Stimulated activated CD4-positive, alpha-beta T cell treated with anti-CD3 and anti-CD28 coated beads, TNF-alpha, amount 100 ng/mL, for 24 hours (primary cell): ENCODE data around the gene TMEM52.

Source experiments
- DNase-seq, 3 experiments: peaks; one replicate each; pipeline ENCODE4 v3.0.0-alpha.2; 2020; ENCODE audit warnings: low read depth in 3 of 3

Gene TMEM52

DNA sequence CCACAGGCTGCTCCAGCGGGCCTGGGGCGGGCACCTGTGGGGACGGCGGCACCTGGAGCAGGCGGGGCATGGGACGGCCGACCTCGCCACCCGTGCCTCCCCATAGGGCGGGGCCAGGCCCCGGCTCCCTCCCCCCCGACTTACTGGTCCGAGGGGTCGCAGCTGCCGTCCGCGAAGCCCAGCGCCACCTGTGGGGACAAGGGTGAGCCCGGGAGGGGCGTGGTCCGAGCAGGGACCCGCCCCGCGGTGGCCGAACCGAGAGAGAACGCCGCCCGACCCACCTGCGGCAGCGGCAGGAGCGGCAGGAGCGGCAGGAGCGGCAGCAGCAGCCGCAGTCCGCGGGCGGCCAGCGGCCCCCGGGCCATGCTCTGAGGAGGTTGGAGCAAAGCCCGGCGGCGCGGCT is at the start of gene TMEM52:
Gene TMEM52, minus strand, starts transcription at position 379 of the 403 bp plus-strand sequence. Its CDS starts 14 bp downstream, at position 365.
- no peak for DNase-seq

DNA sequence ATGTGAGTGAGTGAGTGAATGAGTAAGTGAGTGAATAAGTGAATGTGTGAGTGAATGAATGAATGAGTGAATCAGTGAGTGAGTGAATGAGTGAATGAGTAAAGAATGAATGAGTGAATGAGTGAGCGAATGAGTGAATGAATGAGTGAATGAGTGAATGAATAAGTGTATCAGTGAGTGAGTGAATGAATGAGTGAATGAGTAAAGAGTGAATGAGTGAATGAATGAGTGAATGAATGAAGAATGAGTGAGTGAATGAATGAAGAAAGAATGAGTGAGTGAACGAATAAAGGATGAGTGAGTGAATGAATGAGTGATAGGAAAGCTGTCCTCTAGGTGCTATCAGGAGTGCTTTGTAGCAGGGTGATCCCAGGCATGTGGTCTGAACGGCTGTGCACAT is 48.8 kb upstream of the TMEM52 start:
- no peak for DNase-seq

GRCh38 chr1:1967151-1967550 is 48.1 kb upstream of the TMEM52 start:
- DNase-seq, result no peak

DNA sequence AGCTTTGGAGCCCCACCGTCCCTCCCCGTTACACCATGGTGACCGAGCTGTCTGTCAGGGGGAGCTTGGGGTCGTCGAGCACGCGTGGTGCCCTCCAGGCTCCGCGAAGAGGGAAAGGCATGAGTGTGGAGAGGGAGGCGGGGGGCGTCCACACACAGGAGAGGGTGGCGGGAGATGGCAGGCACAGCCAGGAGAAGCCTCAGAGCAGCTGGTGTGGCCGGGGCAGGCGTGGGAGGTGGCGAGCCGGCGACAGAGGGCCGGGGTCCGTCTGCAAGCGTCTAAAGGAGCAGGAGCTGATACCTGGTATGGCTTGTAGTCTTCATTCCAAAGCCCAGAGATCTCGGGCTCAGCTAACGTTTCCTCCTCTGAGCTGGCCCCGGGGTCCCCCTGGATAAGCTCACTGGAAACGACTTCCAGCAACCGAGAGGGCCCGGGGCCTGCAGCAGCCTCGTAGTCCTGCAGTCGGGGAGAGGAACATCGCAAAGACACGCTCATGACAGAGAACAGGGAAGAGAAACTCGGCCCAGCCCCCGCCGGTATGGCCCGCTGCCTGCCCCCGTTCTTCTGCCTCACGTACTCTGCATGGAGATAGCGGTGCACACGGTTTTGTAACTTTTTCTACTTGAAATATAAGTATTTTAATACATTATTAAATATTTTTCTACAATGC is 47.1 kb upstream of the TMEM52 start:
- no peak for DNase-seq

GRCh38 chr1:1965546-1965945 is 46.5 kb upstream of the TMEM52 start:
- DNase-seq, result no peak

GRCh38 chr1:1964811-1965210 is 45.7 kb upstream of the TMEM52 start:
- DNase-seq, result no peak

DNA sequence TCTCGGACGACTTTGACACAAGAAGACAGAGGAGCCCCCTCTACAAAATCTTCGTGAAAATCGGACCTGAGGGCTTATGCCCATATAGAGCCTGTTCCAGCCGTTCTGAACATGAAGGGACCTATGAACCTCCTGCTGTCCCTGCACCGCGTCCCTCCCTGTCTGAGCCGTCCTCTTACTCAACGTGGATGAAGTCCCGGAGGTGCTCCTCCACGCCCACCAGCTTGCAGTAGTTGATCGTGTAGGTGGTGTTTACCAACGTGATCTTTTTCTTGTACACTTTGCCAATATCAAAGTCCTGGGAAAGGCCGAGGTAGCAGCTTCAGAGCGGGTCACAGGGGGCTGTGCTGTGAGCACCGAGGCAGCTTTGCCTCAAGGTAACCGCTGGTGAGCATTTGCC is 44.5 kb upstream of the TMEM52 start:
- DNase-seq, result no peak

GRCh38 chr1:1962752-1963151 is 43.7 kb upstream of the TMEM52 start:
- DNase-seq, result no peak

GRCh38 chr1:1960480-1961196 is 41.6 kb upstream of the TMEM52 start:
- no peak for DNase-seq

DNA sequence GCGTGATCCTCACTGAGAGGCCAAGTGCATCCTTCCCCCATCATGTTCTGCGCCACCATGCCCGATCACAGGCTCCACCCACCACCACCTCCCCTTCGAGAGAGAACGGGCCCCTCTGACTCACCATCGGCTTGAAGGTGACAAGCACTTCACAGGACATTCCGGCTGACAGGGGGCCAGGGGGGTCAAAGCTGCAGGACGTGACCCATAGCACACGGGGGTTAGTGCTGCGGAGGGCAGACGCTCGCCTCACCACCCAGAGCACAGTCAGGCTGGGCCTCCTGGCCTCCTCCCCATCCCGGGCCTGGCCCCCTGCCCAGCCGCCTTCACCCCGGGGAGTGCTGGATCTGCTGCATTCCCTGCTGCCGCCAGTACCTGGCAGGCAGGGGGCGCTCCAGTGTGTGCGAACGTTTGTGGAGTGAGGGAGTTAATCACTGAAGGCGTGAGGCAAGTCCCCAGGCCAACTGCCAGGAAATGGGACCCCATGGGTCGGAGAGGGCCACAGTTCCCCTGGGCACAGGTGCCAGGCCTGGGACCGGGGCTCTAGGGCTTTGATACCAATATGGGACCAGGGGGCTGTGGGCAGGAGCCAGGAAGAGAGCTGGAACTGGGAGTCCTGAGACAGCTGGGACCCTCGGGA is 40.9 kb upstream of the TMEM52 start:
- DNase-seq, result peak; percentile 38 to 84 (median 45)

DNA sequence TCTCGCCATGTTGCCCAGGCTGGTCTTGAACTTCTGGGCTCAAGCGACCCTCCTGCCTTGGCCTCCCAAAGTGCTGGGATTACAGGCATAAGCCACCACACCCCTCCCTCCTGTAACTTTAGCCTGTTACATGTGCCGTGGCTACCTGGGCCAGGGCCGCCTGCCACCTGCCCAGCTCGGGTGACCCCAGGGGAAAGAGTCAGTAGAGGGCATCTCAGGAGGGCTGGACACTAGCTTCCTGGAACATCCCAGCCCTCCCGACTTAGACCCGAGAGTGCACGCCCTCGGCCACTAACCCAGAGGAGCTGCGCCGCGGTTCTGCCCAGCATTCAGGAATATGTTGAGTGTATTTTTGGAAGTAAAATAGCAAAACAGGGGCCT is 40.4 kb upstream of the TMEM52 start:
- no peak for DNase-seq

DNA sequence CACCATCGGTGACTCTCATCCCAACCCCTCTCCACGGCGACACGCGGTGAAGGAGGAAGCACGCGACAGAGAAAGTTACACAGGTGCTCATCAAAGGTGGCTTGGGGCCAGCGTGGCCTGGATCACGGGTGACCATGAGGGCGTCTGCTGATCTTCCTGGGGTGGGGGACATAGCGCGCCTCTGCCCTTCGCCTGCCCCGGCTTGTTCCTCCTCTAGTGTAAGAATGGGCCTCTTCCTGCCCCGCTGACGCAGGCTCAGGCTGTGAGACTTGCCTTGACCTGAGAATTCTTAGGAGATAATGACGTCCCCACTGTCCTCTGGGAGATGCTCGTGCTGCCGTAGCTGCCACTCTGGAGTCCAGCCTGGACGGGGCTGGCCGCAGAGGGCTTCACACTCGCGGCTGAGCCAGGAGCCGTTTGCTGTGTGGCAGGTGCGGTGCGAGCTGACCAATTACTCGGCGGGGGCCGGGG is 39.0 kb upstream of the TMEM52 start:
- no peak for DNase-seq

- no peak for DNase-seq
Measured at GRCh38 chr1:1957533-1957961, 38.5 kb upstream of the TMEM52 start.

GRCh38 chr1:1956586-1957532 is 37.8 kb upstream of the TMEM52 start:
- no peak for DNase-seq

- no peak for DNase-seq
Measured at GRCh38 chr1:1956101-1956500, 37.0 kb upstream of the TMEM52 start.

DNA sequence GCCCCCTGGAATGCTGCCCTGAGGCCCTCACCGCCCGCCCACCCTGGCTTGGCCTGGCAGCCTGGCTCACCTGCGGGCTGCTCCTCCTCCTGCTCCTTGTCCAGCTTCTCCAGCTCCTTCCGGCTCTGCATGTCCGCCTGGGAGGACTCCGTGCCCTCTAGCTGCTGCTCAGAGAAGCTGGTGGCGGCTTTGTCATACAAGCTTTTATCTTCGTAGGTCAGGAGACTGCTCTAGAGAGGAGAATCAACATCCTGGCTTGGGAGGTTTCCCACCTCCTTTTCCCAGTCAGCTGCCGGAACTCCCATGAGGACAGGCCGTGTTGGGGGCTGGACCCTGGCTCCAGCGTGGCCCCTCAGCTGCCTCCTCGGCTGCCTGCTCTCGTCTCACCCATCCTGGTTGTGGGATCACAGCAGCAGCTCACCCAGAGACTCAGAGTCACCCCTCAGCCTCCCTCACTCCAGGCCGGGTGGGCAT is 36.6 kb upstream of the TMEM52 start:
- no peak for DNase-seq

GRCh38 chr1:1954831-1955441 is 35.9 kb upstream of the TMEM52 start:
- peak in 1 of 3 experiments; percentile 44 for DNase-seq

DNA sequence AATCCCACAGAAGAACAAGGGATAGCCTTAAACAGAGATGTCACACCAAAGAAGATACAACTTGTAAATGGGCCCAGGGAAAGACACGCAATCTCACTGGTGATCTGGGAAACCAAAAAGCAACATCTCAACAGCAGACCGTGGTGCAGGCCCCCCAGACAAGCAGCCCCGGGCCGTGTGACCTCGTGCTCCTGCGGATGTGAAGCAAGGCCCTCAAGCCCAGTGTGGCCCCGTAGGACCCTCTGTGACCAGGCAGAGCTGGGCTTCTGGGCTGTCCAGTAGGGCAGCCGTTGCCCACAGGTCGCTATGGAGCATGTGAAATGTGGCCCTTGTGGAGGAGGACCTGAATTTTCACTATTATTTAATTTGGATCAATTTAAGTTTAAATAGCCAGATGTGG is 34.9 kb upstream of the TMEM52 start:
- DNase-seq, result no peak

DNA sequence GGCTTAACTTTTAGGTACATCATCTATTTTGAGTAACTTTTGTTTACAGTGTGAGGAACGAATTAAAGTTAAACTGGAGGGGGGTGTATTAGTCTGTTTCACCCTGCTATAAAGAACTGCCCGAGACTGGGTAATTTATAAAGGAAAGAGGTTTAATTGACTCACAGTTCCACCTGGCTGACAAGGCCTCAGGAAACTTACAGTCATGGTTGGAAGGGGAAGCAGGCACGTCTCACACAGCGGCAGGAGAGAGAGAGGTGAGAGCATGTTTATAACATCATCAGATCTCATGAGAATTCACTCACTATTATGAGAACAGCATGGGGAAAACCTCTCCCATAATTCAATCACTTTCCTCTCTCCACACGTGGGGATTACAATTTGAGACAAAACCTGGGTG is 31.9 kb upstream of the TMEM52 start:
- no peak for DNase-seq

- no peak for DNase-seq
Measured at GRCh38 chr1:1948783-1949182, 29.7 kb upstream of the TMEM52 start.

- no peak for DNase-seq
Measured at GRCh38 chr1:1947493-1947892, 28.4 kb upstream of the TMEM52 start.
